ENCODE data around the gene CELF2. TPM values are rescaled to one million over a fixed set of nuclear protein-coding genes. Genes with fewer than 3 reads are reported as not detected.

The CELF2 gene
- total and polyA plus RNA-seq, 9 of the 15 experiments (the other 6 are each of a cell fraction or from before 2014, with no cell fraction given) = 4.0 to 20.3 (median 11.1) TPM

DNA sequence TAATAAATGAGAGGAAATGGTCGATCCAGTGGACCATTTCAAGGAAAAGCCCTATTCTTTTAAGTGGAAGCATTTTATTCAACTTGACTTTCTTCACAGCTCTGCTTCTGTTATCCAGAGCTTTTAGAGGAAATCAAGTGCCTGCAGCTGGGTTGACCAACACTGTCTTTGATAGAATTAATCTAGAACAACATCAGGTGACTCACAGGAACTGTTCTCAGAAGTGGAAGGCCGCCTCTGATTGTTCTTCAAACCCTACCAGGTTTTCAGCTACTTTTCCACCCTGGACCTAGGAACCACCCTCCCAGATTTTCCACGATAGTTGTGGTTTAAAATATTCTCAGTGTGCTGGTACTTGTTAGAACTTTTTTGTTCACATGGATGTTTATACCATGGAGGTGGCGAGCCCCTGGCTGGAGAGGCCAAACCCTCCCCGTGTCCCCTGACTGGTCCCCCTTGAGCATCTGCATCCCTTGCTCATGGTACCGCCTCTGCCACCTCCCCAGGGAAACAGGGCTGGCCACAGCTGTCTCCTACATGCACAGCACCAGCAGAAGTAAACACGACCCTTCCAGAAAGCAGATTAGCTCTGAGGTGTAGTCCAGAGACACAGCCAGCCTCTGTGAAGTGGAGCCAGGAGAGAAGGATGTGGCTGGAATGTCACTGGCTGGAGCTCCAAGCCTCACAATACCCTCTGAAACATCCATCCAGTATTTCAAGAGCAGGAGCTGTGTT lies 300.4 kb downstream of the CELF2 start:
- Histone ChIP-seq H3K4me1 (replicated peaks in 1 of 2; ENCODE audit: control insufficient read depth in 2 of 2, insufficient read depth in 2 of 2, low read length in 2 of 2) (0 out of 5 replicates have a peak, but pooled peaks cover 0 to 3% of the 10 kb centered on the region in 2 experiments), H2AFZ (ENCODE audit: low read depth, low read length) (no peak overlapping the region), H3K4me3 (no peak overlapping the region), H3K27me3 (ENCODE audit: control insufficient read depth in 2 of 2, insufficient read depth in 2 of 2, low read length in 2 of 2) (no peaks in the 10 kb centered on the region; a peak in 1 of 5 replicates), H4K20me1 (replicated peaks; ENCODE audit: control insufficient read depth, insufficient read depth, low read length) (no peaks in the 10 kb centered on the region), H3K36me3 (ENCODE audit: control insufficient read depth, insufficient read depth, low read length) (no peaks in the 10 kb centered on the region), H3K27ac (ENCODE audit: extremely low read depth, low read depth, low read length) (no peak overlapping the region), H3K9ac (ENCODE audit: insufficient read depth in 1 of 2, low read depth in 2 of 2, low read length in 2 of 2) (no peak overlapping the region), H3K9me3 (replicated peaks; ENCODE audit: control insufficient read depth, insufficient read depth, low read depth, low read length) (no peaks in the 10 kb centered on the region), H3K4me2 (ENCODE audit: insufficient read depth, low read length) (no peak overlapping the region), H3K79me2 (ENCODE audit: control insufficient read depth, insufficient read depth, low read length) (no peaks in the 10 kb centered on the region), H3K9me1 (ENCODE audit: control insufficient read depth, insufficient read depth, low read length) (no peaks in the 10 kb centered on the region)
- no peak for DNase-seq (ENCODE audit: extremely low read depth in 1 of 4, low spot score in 3 of 4)
- 36% methylated on average over 6 of the region's 7 CpGs for WGBS (ENCODE audit: insufficient coverage, low coverage, missing lambda C conversion rate)
- ChIA-PET CTCF (ENCODE audit: low intra/inter-chr PET ratio) (no interaction called here), POLR2A (interaction anchor here (0.6 to 1.2 kb wide), 2 partner anchors 8 to 1155 kb away, joined by 3 to 6 read pairs; no protein-coding TSS in a partner anchor)
- ATAC-seq = no peak
- intact Hi-C loops (cut with micrococcal nuclease) (no loop called here), in situ Hi-C loops (cut with MboI) (no loop called here)
- BruUV-seq (replicated peaks) = no TSS peak
- FAIRE-seq = no peak
- TF ChIP-seq MTA2 (IDR thresholded peaks at IDR 0.05; ENCODE audit: low read depth) (no peak), FOSL1 (tag; conservative IDR thresholded peaks at IDR 0.05) (peak; percentile 53), ZNF507 (tag; conservative IDR thresholded peaks at IDR 0.05) (no peak)

DNA sequence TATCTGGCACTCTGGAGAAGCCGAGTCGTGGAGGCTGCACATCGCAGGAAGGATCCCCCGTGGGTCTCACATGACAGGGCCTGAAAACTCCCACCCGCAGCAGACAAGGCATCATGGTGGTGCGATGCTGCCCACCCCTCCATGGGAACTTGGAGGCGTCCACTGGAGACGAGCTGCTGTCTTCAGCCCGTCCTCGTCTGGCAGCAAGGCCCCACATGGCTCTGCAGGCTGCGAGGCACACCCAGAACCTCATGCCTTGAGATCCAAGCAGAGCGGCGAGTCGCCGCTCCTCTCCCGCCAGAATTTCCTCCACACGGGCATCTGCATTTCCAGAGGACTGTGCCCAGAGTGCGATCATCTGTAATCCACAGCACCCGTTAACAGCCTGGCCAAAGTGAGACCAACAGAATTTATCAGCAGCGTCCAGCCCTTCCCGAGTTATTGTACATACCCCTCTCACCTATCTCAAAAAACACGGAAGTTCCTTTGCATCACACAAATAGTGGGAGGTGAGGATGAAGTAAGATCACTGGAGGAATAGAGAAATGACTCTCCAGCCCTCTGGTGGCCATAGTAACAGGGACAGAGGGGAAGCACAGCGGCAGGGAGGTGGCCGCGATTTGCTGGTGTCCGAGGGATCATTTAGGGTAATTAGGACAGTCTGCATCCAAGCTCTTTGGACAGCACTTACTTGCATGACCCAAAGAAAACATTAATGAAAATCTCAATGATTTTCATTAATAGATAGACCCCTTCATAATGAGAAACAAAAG lies 301.3 kb downstream of the CELF2 start:
- POLR2A ChIA-PET = interaction anchor here (1.2 kb wide), 1 partner anchor 7 kb away, joined by 6 read pairs; no protein-coding TSS in a partner anchor
- Histone ChIP-seq H3K36me3 (ENCODE audit: control insufficient read depth, insufficient read depth, low read length) (no peaks in the 10 kb centered on the region), H3K27me3 (ENCODE audit: control insufficient read depth in 2 of 2, insufficient read depth in 2 of 2, low read length in 2 of 2) (no peaks in the 10 kb centered on the region; a peak in 1 of 5 replicates), H3K4me1 (replicated peaks in 1 of 2; ENCODE audit: control insufficient read depth in 2 of 2, insufficient read depth in 2 of 2, low read length in 2 of 2) (0 out of 5 replicates have a peak, but pooled peaks cover 0 to 3% of the 10 kb centered on the region in 2 experiments), H3K4me3 (no peak overlapping the region), H3K79me2 (ENCODE audit: control insufficient read depth, insufficient read depth, low read length) (no peaks in the 10 kb centered on the region), H4K20me1 (replicated peaks; ENCODE audit: control insufficient read depth, insufficient read depth, low read length) (no peaks in the 10 kb centered on the region), H2AFZ (ENCODE audit: low read depth, low read length) (no peak overlapping the region), H3K9me3 (replicated peaks; ENCODE audit: control insufficient read depth, insufficient read depth, low read depth, low read length) (no peaks in the 10 kb centered on the region), H3K9ac (ENCODE audit: insufficient read depth in 1 of 2, low read depth in 2 of 2, low read length in 2 of 2) (peak overlapping the region in 1 of 2 experiments; percentile 18; a peak in 1 of 4 replicates), H3K9me1 (ENCODE audit: control insufficient read depth, insufficient read depth, low read length) (no peaks in the 10 kb centered on the region), H3K4me2 (ENCODE audit: insufficient read depth, low read length) (no peak overlapping the region), H3K27ac (ENCODE audit: extremely low read depth, low read depth, low read length) (no peak overlapping the region)
- WGBS (ENCODE audit: insufficient coverage, low coverage, missing lambda C conversion rate) = 60% methylated on average over 26 of the region's 26 CpGs
- no TSS peak for BruUV-seq (replicated peaks)
- no peak for FAIRE-seq
- in situ Hi-C loops (cut with MboI) (no loop called here), intact Hi-C loops (cut with micrococcal nuclease) (no loop called here)
- ATAC-seq = peak; percentile 42; the same call in 2 of the 3 replicates
- CTCF ChIA-PET (ENCODE audit: low intra/inter-chr PET ratio) = no interaction called here
- no peak for DNase-seq (ENCODE audit: extremely low read depth in 1 of 4, low spot score in 3 of 4)
- TF ChIP-seq MTA2 (IDR thresholded peaks at IDR 0.05; ENCODE audit: low read depth) = no peak
- TF ChIP-seq, protein P1, sequence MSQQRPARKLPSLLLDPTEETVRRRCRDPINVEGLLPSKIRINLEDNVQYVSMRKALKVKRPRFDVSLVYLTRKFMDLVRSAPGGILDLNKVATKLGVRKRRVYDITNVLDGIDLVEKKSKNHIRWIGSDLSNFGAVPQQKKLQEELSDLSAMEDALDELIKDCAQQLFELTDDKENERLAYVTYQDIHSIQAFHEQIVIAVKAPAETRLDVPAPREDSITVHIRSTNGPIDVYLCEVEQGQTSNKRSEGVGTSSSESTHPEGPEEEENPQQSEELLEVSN (IDR thresholded peaks at IDR 0.05; ENCODE audit: borderline replicate concordance in 1 of 2, extremely low read depth in 1 of 2, insufficient read depth in 1 of 2, insufficient read length in 1 of 2, low read depth in 1 of 2, low read length in 1 of 2, poor library complexity in 1 of 2, severe bottlenecking in 1 of 2) = peak in 1 of 2 experiments; percentile 49
- TF ChIP-seq, protein P2, sequence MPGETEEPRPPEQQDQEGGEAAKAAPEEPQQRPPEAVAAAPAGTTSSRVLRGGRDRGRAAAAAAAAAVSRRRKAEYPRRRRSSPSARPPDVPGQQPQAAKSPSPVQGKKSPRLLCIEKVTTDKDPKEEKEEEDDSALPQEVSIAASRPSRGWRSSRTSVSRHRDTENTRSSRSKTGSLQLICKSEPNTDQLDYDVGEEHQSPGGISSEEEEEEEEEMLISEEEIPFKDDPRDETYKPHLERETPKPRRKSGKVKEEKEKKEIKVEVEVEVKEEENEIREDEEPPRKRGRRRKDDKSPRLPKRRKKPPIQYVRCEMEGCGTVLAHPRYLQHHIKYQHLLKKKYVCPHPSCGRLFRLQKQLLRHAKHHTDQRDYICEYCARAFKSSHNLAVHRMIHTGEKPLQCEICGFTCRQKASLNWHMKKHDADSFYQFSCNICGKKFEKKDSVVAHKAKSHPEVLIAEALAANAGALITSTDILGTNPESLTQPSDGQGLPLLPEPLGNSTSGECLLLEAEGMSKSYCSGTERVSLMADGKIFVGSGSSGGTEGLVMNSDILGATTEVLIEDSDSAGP (CRISPR knock-in tag; IDR thresholded peaks at IDR 0.05) = no peak
- TF ChIP-seq, protein P3, sequence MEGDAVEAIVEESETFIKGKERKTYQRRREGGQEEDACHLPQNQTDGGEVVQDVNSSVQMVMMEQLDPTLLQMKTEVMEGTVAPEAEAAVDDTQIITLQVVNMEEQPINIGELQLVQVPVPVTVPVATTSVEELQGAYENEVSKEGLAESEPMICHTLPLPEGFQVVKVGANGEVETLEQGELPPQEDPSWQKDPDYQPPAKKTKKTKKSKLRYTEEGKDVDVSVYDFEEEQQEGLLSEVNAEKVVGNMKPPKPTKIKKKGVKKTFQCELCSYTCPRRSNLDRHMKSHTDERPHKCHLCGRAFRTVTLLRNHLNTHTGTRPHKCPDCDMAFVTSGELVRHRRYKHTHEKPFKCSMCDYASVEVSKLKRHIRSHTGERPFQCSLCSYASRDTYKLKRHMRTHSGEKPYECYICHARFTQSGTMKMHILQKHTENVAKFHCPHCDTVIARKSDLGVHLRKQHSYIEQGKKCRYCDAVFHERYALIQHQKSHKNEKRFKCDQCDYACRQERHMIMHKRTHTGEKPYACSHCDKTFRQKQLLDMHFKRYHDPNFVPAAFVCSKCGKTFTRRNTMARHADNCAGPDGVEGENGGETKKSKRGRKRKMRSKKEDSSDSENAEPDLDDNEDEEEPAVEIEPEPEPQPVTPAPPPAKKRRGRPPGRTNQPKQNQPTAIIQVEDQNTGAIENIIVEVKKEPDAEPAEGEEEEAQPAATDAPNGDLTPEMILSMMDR (IDR thresholded peaks at IDR 0.05 in 2 of 3, conservative IDR thresholded peaks at IDR 0.05 in 1 of 3; ENCODE audit: insufficient read depth in 2 of 3, low read depth in 1 of 3, low read length in 3 of 3) = 0 out of 6 replicates have a peak, but pooled peaks of 1 of the 3 experiments have one; percentile 28

Data from K562 (cell line).